ENCODE measurements around the gene CSNK1G2.

CSNK1G2 gene

DNA sequence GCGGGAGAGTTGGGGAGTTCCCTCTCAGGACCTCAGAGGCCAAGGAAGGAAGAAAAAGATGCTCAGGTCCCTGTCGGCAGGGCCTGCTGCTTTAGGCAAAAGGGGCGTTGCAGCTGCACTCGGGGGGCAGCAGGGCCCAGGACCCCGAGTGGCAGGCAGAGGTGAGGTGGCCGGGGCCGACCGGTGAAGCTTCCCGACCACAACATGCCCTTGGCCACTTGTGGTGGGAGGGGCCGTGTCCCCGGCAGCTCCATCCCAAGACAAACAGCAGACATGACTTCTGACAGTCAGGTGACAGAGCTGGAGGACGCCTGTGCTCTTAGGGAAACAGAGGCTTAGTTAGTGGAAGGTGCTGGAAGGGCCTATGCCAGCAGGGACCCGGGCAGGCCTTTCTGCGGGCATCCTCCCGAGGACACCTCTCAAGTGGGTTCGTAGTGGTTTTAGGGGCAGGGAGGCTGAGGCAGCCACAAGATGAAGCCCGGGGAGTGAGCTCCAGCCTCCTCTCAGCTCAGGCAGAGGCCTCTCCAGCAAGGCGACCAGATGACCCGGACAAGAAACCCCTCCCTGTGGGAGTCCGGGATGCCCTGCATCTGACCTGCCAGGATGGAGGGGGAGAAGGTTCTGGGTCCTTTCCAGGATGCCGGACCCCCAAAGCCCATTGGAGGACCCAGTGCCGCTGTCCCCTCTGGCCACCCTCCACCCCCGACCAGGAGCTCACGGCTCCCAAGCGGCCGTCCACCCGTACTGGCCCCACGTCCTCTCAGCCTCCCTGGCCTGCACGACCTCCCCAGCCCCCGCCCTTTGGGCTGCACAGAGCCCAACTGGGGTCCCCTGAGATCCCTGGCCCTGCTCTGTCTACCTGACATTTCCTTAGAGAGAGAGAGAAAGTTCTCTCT is 50.3 kb downstream of the CSNK1G2 start:
- no peak for DNase-seq

DNA sequence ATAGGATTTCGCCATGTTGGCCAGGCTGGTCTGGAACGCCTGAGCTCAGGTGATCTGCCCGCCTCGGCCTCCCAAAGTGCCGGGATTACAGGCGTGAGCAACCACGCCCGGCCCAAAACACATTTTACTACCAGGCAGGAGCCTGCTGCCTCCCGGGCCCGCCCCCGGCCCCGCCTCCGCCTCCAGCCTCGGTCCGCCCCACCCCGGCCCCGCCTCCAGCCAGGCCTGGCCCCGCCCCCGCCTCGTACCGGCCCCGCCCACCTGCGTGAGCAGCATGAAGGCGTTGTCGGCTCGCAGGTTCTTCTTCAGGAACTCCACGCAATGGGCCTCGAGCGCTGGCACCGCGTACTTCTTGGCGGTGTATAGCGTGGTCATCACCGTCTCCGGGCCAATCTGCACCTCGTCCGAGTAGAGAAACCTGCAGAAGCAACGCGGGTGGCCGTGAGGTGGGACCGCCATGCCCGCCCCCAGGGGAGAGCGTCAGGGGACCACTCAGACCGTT is 51.8 kb downstream of the CSNK1G2 start:
- DNase-seq, result no peak

GRCh38 chr19:1997353-1998233 is 56.6 kb downstream of the CSNK1G2 start:
- no peak for DNase-seq

DNA sequence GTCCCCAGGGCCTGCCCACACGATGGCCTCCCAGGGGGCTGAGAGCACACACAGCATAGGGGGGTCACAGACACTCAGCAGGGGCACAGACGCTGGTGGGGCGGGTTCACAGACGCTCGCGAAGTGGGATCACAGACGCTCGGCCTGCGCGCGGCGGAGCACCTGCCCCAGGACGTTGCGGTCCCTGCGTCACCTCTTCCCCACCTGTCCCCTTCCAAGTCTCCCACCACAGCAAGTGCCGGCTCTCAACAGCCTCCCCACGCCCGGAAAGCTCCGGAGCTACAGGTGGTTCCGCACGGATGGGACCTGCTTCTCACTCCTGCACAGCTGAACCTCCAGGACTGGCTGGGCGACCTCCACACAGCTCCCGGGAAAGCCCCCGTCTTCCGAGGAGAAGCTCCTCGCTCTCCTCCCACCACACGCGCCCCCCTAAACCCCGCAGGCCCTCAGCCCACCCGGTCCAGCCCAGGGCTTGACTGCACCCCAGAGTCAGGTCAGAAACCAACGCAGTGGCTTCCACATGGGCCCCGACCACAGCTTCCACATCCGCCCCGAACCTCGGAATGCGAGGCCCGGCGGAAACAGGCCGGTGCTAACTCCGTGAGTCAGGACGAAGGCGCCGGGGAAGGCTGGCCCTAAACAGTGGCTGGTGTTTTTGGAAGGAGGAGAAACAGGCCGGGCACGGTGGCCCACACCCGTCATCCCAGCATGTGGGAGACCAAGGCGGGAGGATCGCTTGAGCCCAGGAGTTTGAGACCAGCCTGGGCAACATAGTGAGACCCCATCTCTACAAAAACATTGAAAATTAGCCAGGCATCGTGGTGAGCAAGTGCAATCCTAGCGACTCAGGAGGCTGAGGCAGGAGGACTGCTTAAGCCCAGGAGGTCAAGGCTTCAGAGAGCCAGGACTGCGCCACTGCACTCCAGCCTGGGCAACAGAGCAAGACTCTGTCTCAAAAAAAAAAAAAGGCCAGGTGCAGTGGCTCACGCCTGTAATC is 58.0 kb downstream of the CSNK1G2 start:
- no peak for DNase-seq

DNA sequence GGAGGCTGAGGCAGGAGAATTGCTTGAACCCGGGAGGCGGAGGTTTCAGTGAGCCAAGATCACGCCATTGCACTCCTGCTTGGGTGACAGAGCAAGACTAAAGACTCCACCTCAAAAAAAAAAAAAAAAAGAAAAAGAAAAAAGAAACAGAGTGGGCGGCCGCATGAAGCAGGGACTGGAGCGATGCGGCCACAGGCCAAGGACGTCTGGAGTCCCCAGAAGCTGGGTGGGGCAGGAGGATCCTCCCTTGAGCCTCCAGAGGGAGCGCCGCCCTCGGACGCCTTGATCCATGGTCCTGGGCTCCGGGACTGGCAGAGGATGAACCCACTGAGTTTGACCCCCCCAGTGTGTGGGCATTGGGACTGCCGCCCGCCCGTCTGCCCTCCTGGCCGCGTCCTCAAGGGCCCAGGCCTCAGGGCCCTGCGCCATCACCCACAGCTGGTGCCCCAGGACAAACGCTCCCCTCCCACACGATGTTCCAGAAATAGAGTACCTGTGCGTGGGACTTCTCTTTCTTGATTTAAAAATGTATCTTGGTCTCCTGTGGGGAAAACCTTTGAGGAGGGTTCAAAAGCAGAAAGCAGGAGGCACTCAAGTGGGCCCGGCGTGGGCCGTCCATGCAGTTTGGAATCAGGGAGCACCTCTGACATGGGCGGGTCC is 59.0 kb downstream of the CSNK1G2 start:
- no peak for DNase-seq

- no peak for DNase-seq
Measured at GRCh38 chr19:2003874-2004273, 62.9 kb downstream of the CSNK1G2 start.

- DNase-seq, result no peak
Measured at GRCh38 chr19:2010135-2010668, 69.2 kb downstream of the CSNK1G2 start.

DNA sequence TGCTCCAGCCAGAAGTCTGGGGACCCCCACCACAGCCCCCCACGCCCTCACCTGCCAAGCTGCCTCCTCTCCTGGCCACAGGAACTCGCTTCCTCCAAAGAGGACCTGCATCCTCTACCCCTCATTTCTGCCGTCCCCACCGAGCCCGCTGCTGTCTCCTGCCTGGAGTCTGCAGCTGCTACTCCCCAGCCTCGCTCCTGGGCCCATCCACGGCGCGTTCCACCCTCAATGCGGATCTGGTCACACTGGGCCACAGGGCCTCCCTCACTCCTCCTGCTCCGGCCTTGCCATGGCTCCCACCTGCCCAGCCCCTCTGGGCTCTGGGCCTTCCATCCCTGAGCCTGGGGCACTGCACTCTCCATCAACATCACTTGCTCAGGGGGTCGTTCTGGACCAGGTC is 70.2 kb downstream of the CSNK1G2 start:
- no peak for DNase-seq

DNA sequence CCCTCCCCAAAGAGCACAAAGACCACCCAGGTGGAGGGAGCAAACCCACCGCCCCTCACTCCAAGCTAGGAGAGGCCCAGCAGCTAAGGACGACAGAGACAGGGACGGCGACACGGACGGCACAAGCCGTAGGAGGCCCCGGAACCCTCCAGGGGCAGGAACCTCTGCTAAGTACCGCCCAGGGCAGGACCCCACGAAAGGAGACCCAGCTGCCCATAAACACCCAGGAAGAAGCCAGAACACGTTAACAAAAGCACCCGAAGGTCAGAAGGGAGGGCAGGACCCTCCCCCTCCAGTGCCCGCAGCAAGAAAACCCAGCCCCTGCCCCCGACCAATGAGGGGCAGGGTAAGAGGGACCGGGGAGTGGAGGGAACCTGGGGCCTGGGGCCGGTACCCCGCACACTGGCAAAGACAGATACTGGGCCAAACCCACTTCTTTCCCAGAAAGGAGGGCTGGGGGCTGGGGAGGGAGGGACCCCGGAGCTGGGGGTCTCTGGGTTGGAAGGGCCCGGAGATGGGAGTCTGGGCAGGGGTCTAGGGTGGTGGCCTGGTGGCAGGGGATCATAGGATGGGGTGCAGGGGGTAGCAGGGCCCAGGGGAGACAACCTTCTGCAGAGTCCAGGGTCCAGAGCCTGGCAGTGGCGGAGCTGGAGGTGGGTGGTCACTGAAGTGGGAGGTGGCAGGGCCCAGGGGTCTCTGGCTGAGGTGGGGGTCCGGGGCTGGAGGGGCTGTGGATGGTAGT is 72.1 kb downstream of the CSNK1G2 start:
- DNase-seq, result no peak

DNA sequence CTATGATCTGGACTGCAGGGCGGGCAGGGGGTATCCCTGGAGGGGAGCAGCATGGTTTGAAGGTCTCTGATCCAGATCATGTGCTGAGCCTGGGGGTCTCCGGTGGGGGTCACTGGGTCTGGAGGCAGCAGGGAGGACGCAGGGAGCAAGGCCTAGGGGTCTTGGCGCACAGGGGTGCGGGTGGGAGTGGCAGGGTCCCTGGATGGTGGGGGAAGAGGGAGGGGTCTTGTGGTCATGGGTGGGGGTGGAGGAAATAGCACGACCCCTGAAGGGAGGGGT is 72.7 kb downstream of the CSNK1G2 start:
- peak in 1 of 3 experiments; percentile 10 for DNase-seq

DNA sequence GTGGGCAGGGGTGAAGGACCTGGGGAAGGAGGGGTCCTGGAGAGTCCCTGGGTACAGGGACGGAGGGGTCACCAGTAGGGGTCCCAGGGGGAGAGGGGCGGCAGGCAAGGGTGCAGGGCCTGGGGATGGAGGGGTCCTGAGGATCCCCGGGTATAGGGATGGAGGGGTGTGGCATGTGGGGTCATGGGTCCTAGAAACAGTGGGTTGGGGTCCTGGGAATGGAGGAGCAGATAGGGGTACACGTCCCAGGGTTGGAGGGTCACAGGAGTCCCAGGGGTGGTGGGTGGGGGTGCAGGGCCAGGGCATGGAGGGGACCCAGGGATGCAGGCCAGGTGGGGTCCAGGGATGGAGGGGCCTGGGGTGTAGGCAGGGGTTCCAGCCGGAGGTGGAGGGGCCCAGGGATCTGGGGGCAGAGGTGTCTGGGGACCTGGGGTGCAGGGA is 73.2 kb downstream of the CSNK1G2 start:
- no peak for DNase-seq

DNA sequence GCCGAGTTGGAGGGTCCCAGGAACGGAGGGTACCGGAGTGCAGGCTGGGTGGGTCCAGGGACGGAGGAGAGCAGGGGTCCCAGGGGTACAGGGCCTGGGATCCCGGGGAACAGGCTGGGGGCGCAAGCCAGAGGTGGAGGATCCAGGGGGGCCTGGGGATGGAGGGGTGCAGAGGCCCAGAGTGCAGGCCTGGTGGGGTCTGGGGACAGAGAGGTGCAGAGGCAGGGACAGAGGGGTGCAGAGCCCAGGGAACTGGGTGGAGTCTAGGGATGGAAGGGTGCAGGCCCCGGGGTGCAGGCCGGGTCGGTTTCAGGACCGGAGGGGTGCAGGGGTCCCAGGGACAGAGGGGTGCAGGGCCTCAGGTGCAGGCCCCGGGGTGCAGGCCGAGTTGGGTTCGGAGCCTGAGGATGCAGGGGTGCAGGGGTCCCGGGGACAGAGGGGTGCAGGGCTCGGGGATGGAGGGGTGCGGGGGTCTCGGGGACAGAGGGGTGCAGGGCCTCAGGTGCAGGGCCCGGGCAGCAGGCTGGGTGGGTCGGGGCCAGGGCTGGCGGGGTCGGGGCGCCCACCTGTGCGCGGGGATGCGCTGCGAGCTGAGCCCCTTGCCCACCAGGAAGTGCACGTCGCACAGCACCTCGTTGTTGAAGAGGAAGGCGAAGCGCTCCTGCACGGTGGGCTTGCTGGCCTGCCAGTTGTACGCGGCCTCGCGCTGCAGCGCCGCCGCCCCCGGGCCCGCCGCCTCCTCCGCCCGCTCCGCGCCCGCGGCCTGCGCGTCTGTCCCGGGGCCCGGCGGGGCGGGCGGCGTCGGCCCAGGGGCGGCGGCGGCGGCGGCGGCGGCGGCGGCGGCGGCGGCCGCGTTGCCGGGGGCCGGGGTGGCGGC is 74.0 kb downstream of the CSNK1G2 start:
- DNase-seq, result peak in 2 of 3 experiments; percentile 55 to 68

GRCh38 chr19:2015608-2015950 is 74.6 kb downstream of the CSNK1G2 start, which contains the start of gene BTBD2:
Gene BTBD2, minus strand, starts transcription at chr19:2015714. Its CDS starts 11 bp downstream, at chr19:2015703.
- DNase-seq, result peak; percentile 61 to 79 (median 68)

DNA sequence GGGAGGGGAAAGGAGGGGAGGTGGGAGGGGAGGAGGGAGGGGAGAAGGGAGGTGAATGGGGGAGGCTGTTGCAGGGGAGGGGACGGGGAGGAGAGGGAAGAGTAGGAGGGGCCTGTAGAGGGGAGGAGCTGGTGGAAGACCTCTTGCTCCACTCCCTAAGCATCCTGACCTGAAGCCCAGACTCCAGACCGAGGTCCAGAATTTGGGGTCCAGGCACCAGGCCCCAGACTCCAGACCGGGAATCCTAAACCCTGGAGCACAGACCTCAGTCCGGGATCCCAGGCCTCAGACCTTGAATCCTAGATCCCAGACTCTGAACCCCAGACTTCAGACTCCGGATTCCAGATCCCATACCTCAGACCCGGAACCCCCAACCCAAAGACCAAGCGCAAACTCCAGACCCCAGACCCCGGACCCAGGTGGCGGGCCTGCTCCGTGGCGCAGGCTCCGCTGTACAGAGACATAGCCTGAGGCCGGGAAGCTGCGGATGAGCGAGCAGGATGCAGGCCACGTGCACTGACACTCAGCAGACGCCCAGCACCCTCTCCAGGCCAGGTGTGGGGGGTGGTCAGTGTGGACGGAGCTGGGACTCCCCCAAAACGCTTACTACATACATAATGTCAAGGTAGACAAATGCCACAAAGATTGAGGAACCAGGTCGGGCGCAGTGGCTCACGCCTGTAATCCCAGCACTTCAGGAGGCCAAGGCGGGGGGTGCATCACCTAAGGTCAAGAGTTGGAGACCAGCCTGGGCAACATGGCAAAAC is 75.3 kb downstream of the CSNK1G2 start:
- DNase-seq, result peak; percentile 40 to 89 (median 73)

DNA sequence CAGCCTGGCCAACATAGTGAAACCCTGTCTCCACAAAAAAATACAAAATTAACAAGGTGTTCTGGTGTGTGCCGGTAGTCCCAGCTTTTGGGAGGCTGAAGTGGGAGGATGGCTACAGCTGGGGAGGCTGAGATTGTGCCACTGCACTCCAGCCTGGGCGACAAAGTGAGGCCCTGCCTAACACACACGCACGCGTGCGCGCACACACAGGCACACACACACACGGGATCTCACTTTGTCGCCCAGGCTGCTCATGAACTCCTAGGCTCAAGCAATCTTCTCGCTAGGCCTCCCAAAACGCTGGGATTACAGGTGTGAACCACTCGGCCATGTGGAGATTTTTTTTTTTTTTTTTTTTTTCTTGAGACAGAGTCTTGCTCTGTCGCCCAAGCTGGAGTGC is 77.8 kb downstream of the CSNK1G2 start:
- no peak for DNase-seq

GRCh38 chr19:2021453-2022140 is 80.6 kb downstream of the CSNK1G2 start:
- DNase-seq, result no peak

GRCh38 chr19:2022289-2022688 is 81.3 kb downstream of the CSNK1G2 start:
- no peak for DNase-seq

DNA sequence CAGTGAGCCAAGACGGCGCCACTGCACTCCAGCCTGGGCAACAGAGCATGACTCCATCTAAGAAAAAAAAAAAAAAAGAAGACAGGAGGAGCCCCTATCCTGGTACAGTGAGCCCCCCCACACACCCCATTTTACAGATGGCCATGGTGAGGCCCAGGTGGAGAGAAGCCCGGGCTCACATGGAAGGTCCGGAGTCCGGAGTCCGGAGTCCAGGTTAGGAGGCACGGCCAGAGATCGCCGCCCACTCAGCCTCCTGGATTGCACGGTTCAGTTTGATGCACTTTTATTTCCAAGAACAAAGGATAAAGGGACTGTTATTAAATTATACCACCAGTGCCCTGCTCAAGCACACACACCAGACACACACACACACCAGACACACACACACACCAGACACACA is 85.8 kb downstream of the CSNK1G2 start:
- DNase-seq, result no peak
